Measurements from ENCODE around the gene SEPTIN8.
"Not testable (repeated sequence)": the region's sequence is repeated elsewhere in the genome, so short reads cannot be mapped to it uniquely, and the experiment has no call there.

GRCh38 chr5:132802685-132803066 is 25.6 kb upstream of the SEPTIN8 start:
- not testable (repeated sequence) for TF ChIP-seq ZNF576 (CRISPR knock-in tag; IDR thresholded peaks at IDR 0.05); CREB1 (IDR thresholded peaks at IDR 0.05); CREB1 (CRISPR knock-in tag; IDR thresholded peaks at IDR 0.05); ZNF784 (CRISPR knock-in tag; IDR thresholded peaks at IDR 0.05; ENCODE audit: borderline replicate concordance); TCF12 (IDR thresholded peaks at IDR 0.05); TCF12 (CRISPR knock-in tag; IDR thresholded peaks at IDR 0.05); CTCF (CRISPR knock-in tag; IDR thresholded peaks at IDR 0.05)

Measured in HepG2 (cell line).